AG04449 (cell line): ENCODE measurements around the gene PDE3A.

Source experiments
- CTCF ChIA-PET: fragments of 350-600 bp; formaldehyde crosslinking; extraction: SDS; loops from one replicate; lab custom pipeline; 2021; ENCODE audit warnings: antibody characterized with exemption; lab: Yijun Ruan, JAX
- POLR2A ChIA-PET: fragments of 400-600, 350-600 bp; formaldehyde crosslinking; extraction: SDS; loops from one replicate; lab custom pipeline; 2020; ENCODE audit warnings: antibody characterized with exemption, inconsistent platforms; lab: Yijun Ruan, JAX
- DNase-seq: peaks from one replicate; pipeline ENCODE4 v3.0.0-alpha.2; 2010; ENCODE audit warnings: low read depth, low spot score
- H3K4me3 ChIP-seq: 2 replicates; pipeline ENCODE4 v1.5.1; 2011; ENCODE audit warnings: low read depth, mild to moderate bottlenecking, control low read depth, low read length
- CTCF ChIP-seq: IDR thresholded peaks from one replicate; pipeline ENCODE4 v1.5.1; 2011; ENCODE audit warnings: mild to moderate bottlenecking, moderate library complexity, low read length, control low read depth, inconsistent platforms; ENCODE audit not compliant: insufficient read depth; ENCODE audit errors: missing control alignments

The PDE3A gene

GRCh38 chr12:20555015-20555414 is 186.7 kb downstream of the PDE3A start:
- H3K4me3 ChIP-seq, result no peak overlapping the region
- TF ChIP-seq CTCF, result no peak
- ChIA-PET CTCF (interaction anchor here (0.6 kb wide), 1 partner anchor 91 kb away, joined by 3 read pairs; no protein-coding TSS in a partner anchor), POLR2A (no interaction called here)
- no peak for DNase-seq

- TF ChIP-seq CTCF, result no peak
- H3K4me3 ChIP-seq, result no peak overlapping the region
- POLR2A ChIA-PET, result no interaction called here
- CTCF ChIA-PET, result no interaction called here
- DNase-seq, result no peak
These were observed 187.4 kb downstream of the PDE3A start for GRCh38 chr12:20555771-20556170.

- DNase-seq, result no peak
- no peak overlapping the region for H3K4me3 ChIP-seq
- no peak for TF ChIP-seq CTCF
- ChIA-PET POLR2A (no interaction called here), CTCF (interaction anchor here (0.8 to 2.5 kb wide), 5 partner anchors 8 to 46 kb away, joined by 3 to 11 read pairs (median 4); no protein-coding TSS in a partner anchor)
These were observed 188.8 kb downstream of the PDE3A start for GRCh38 chr12:20557096-20557495.

GRCh38 chr12:20560935-20561334 is 192.6 kb downstream of the PDE3A start:
- CTCF ChIA-PET, result interaction anchor here (0.9 to 2.7 kb wide), 3 partner anchors 11 to 97 kb away, joined by 3 to 21 read pairs (median 4); no protein-coding TSS in a partner anchor
- DNase-seq, result no peak
- no peak for TF ChIP-seq CTCF
- no peak overlapping the region for H3K4me3 ChIP-seq
- POLR2A ChIA-PET, result no interaction called here

- CTCF ChIA-PET, result interaction anchor here (2.7 kb wide), 1 partner anchor 12 kb away, joined by 21 read pairs; no protein-coding TSS in a partner anchor
These were observed 193.5 kb downstream of the PDE3A start for GRCh38 chr12:20561871-20562270.

GRCh38 chr12:20567413-20567812 is 199.1 kb downstream of the PDE3A start:
- no peak for DNase-seq
- ChIA-PET CTCF (interaction anchor here (0.7 to 1.1 kb wide), 3 partner anchors 10 to 384 kb away, joined by 3 read pairs; no protein-coding TSS in a partner anchor), POLR2A (interaction anchor here (0.6 kb wide), 1 partner anchor 509 kb away, joined by 3 read pairs; no protein-coding TSS in a partner anchor)
- no peak overlapping the region for H3K4me3 ChIP-seq
- no peak for TF ChIP-seq CTCF

More at GRCh38 chr12:20561871-20562270, 193.5 kb downstream of the PDE3A start:
- TF ChIP-seq CTCF, result no peak
- no peak for DNase-seq
- POLR2A ChIA-PET, result no interaction called here
- no peak overlapping the region for H3K4me3 ChIP-seq
